Activated CD4-positive, alpha-beta T cell treated with anti-CD3 and anti-CD28 coated beads, Interleukin-2, amount 50 U/mL, for 1 hour (primary cell): ENCODE data around the gene APOBEC3B.
"Not testable (repeated sequence)": the region's sequence is repeated elsewhere in the genome, so short reads cannot be mapped to it uniquely, and the experiment has no call there.

ENCODE experiments used
- DNase-seq: peaks from one replicate; pipeline ENCODE4 v3.0.0-alpha.2; 2020

Gene APOBEC3B

GRCh38 chr22:38981992-38982927, at the start of gene APOBEC3B:
TSS of gene APOBEC3B (plus strand) at chr22:38982347. CDS start at chr22:38982454, 107 bp downstream.
- peak; percentile 39 for DNase-seq

DNA sequence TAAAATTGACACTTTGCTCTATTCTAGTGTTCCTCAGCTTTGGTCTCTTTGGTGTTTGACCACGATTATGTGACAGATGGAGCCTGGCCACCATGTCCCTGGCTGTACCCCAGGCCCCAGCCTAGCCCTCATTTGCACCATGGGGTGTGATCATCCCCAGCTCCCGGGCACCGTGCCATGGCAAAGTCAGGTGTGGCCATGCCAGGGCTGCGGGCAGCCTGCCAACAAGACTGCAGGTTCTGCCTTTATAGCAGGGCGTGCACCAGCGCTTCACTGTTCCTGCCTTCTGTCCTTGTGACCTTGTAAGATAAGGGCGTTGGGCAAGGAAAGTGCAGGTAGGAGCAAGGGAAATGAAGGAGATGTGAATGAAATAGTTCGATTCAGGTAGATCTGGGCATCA, 47.1 kb upstream of the APOBEC3B start:
- no peak for DNase-seq

DNA sequence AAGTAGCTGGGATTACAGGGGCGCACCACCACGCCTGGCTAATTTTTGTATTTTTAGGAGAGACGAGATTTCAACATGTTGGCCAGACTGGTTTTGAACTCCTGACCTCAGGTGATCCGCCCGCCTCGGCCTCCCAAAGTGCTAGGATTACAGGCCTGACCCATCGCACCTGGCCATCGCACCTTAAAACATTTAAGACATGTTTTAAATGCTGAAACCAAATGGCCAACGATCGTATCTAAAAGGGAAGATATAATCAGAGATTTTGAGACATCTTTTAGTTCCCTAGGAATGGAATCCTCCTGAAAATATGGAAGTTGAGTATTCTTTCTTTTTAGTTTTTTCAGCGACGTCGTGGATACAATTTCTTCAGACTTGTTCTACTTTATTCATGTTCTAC, 46.5 kb upstream of the APOBEC3B start:
- no peak for DNase-seq

GRCh38 chr22:38936562-38936961, 45.6 kb upstream of the APOBEC3B start:
- no peak for DNase-seq

DNA sequence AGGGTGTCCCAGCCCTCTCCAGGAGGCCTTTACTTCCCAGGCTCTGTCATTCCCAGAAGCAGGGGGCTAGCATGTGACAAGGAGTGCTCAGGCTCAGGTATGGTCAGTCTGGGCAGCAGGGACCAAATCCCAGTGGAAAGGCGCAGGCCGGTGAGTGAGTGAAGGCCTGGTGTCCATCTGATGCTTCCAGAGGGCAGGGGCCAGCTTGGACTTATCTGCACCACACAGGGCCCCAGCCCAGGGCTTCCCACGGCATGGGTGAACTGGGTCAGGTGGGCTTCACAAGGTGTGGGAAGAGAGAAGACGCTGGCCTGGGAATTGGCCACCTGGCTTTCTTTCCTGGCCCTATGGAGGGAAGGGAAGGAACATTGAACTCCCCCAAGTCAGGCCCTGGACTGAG, 45.1 kb upstream of the APOBEC3B start:
- DNase-seq = no peak

DNA sequence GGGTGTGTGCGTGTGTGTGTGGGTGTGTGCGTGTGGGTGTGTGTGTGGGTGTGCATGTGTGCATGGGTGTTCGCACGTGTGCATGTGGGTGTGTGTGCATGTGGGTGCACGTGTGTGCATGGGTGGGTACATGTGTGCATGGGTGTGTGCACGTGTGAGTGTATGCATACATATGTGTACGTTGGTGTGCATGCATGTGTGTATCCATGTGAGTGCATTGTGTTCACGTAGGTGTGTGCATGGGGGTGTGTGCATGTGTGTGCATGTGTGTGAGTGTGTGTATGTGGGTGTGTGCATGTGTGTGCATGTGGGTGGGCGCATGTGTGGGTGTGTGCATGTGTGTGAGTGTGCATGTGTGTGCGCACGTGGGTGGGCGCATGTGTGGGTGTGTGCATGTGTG, 44.6 kb upstream of the APOBEC3B start:
- DNase-seq = no peak

DNA sequence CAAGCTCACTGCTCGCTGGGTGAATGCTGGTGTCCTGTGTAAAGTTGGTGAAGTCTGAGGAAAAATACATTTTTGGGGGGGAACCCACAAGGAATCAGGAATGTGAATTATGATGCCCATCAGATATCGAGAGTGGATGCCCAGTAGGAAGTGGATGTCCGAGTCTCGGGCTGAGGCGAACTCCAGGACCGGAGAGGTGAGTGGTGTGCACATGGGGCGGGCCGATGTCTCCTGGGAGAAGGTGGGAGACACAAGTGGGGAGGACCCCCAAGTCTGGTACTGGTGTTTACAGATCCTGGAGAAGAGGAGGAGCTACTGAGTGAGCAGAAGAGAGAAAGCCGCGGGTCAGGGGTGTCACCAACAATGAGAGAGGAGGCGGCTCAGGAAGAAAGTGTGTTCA, 43.9 kb upstream of the APOBEC3B start:
- no peak for DNase-seq

DNA sequence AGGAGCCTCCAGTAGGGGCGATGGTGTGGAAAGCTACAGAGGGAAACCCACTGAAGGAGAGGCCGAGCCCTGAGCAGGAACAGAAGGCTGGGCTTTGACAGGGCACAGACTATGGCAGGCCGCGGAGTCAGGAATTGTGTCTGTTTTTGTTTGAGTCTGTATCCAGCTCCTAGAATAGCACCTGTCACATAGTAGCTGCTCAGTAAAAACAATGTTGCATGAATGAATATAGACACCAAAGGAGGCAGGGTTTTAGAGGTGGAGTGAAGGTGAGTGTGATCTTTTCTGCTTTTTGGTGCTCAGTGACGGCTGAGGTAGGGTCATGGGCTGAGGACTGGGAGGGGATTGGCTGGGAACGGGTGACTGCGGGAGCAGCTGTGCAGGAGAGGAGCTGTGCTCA, 43.2 kb upstream of the APOBEC3B start:
- DNase-seq = no peak

DNA sequence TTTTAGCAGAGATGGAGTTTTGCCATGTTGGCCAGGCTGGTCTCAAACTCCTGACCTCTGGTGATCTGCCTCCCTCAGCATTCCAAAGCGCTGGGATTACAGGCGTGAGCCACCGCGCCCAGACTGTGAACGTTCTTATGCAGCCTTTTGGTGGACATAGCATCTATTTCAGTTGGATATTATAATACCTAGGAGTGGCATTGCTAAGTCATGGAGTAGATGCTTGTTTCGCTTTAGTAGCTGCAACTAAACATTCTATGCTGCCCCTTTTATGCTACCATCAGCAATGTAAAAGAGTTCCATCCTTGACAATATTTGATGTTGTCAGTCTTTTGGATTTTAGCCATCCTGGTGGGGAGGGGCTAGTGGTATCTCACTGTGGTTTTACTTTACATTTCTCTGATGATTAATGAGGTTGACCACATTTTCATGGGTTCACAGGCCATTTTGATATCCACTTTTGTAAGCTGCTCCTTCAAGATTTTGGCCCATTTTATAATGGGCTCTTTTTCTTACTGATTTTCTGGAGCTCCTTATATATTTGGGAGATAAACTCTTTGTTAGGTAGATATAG, 41.2 kb upstream of the APOBEC3B start:
- no peak for DNase-seq

DNA sequence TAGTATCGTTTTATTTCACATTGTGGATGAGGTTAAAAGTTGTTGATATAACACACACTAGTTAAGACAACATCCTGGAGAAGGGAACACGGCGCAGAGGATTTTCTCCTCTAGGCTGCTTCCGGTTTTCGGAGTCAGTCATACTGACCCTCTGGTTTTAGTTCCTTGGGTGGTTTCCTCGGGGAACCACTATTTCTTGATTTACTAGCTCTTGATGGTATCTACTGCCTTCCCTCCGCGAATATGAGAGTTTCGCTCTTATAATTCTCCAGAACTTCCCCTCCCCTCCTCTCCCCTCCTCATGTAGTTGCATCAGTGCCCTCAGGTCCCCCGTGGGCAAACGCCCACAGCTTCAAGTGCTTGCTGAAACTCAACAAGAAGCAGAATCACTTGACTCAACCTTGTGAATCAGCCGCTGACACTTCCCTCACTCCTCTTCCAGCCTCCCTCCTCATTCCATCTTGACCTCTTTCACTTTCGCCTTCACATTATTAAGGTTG, 40.6 kb upstream of the APOBEC3B start:
- no peak for DNase-seq

DNA sequence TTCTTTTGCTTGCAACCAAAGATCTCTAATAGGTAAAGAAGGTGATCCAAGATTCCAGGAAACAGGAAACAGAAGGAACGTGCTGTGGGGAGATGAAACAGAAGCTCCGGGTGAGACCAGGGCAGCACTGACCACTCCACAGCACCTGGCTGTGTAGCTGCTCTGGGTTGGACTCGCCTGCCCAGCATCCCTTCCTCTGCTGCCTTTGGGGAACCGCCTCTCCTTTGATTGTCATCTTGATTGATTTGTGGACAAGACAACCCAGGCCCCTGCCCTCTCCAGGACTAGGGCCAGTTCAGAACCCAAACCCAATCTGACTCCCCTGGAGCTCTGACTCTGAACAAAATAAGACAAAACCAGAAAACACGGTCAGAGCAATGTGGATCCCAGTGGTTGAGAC, 39.4 kb upstream of the APOBEC3B start:
- no peak for DNase-seq

DNA sequence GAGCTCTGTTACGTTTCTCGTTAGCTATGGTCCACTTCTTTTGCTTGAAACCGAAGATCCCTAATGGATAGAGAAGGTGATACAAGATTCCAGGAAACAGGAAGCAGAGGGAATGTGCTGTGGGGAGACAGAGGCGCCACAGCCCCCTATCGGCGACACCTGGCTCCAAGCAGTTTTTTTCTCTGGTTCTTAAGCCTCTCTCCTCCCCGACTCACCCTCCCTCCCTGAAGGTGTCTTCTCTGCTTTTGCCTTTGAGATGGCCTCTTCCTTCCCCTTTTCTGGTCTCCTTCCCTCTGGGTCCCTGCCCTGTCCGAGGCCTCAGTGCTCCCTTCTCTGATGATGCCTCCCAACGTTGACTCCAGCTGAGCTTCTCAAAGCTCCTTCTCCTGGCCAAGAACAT, 38.9 kb upstream of the APOBEC3B start:
- no peak for DNase-seq

- no peak for DNase-seq
These were observed 38.3 kb upstream of the APOBEC3B start for GRCh38 chr22:38943882-38944281.

DNA sequence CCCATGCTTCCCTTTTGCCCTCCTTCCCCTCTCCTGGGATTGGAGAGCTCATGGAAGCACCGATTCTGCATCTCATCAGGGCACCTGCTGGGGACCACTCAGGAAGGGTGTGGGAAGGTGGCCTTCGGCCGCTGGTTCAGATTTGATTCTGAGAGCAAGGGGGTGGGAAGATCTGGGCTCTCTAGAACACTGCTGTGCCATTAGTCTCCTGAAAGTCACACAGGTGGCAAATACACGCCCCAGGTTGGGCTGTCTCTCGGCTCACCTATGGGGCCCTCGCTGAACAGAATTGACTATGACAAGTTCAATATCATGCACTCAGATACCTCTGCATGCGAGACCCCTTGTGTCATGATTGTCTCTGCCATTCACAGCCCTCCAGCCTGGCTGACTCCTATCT, 37.5 kb upstream of the APOBEC3B start:
- no peak for DNase-seq

- DNase-seq = not testable (repeated sequence)
These were observed 36.3 kb upstream of the APOBEC3B start for GRCh38 chr22:38945706-38946338.

- no peak for DNase-seq
These were observed 35.4 kb upstream of the APOBEC3B start for GRCh38 chr22:38946771-38947170.

DNA sequence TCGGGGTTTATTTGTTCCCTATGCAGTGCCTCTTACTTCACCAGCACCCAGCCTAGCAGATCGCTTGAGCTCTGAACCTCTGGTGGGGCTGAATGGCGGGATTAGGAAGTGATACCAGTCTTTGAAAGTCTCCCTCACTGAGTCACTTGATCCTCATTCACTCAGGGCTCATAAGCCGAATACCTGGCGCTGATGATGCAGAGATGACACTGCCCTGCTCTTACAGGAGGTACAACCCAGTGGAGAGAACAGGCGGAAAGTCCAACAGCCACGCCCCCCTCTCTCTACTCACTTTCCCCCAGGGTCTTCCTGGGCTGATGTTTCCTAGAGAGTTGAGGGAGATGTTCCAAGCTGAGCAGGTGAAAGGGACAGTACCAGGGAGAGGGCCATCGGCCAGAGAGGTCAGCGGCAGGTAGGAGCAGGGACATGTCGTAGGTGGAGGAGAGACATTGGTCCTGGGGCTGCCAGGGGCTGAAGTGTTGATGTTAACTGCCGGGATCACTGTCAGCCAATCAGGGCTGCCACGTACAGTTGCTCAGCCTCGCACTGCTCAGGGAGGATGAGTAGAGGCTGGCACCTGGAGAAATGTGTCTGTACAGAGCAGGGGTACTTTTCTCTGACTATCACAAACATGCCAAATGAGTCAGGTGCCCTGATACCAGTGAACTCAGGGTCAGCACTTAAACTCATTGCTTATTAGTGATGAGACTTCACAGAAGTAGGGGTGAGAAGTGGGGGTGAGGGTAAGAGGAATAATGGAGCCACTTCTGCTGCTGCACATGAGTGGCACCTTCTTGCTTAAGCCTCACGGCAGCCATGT, 34.6 kb upstream of the APOBEC3B start:
- no peak for DNase-seq

DNA sequence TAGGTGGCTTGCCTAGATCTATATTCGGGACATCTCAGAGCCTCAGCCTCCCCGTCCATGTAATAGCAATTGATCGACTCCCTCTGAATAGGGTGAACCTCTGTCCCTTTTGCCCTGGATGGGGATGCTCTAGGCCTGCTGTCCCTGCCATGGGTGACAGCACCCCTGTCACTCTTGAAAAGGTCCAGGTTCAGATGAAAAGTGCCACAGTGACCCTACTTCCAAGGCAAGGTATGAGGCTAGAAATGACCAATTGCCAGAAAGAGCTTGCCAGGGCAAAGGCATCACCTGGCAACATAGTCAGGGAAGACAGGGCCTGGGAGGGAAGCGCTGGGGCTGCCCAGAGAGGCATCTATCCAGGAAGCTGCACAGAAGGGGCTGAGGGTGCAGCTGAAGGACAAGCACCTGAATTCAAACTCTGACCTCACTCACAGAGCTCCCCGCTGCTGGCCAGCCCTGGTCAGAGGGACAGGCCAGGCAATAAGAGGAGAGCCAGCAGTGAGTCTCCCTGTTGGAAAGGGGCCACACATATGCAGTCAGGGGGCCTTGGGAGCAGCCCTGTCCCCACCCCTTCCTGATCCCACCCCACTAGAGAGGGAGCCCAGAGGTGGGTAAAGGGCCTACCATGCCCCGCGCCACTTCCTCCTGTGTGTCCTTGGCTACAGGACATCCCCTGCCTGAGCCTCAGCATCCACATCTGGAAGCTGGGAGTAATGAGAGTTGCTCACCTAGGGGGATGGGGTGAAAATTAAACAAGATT, 33.8 kb upstream of the APOBEC3B start:
- no peak for DNase-seq

DNA sequence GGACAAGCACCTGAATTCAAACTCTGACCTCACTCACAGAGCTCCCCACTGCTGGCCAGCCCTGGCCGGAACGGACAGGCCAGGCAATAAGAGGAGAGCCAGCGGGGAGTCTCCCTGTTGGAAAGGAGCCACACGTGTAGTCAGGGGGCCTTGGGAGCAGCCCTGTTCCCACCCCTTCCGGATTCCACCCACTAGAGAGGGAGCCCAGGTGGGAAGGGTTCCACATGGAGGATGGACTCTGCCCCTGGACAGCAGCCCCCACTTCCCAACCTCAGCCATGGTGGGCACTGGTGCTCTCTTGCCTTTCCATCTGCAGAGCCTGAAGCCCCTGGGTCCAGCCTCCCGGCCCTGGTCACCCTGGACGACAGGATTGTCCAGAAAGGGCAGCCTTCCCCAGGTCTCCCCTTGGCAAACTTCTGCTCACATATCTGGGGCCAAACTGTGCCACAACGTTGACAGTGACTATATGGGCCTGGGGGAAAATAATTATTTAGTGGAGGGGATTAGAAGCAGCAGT, 32.2 kb upstream of the APOBEC3B start:
- no peak for DNase-seq

- DNase-seq = no peak
These were observed 31.4 kb upstream of the APOBEC3B start for GRCh38 chr22:38950527-38951295.

- no peak for DNase-seq
These were observed 30.4 kb upstream of the APOBEC3B start for GRCh38 chr22:38951734-38952133.
